Transverse colon (tissue), 4 donors: ENCODE data around the gene DOCK2. TPM values are rescaled to one million over a fixed set of nuclear protein-coding genes. Genes with fewer than 3 reads are reported as not detected.

Experiments
- DNase-seq: peaks from one replicate; pipeline ENCODE4 v3.0.0-alpha.2; 2019
- H3K27ac ChIP-seq, 4 donors: fragments of 200-600 bp; sonication (generic); 2 replicates each; pipeline ENCODE4 v1.5.1; 2016 to 2018; ENCODE audit warnings: inconsistent platforms in 4 of 4
- H3K27me3 ChIP-seq: fragments of 200-600 bp; sonication (generic); 2 replicates; pipeline ENCODE4 v1.5.1; 2017; ENCODE audit warnings: inconsistent platforms
- H3K36me3 ChIP-seq, 4 donors: fragments of 200-600 bp; sonication (generic); 2 replicates each; pipeline ENCODE4 v1.5.1; 2017 to 2019; ENCODE audit warnings: inconsistent platforms in 4 of 4
- H3K4me1 ChIP-seq, 4 donors: fragments of 200-600 bp; sonication (generic); 2 replicates each; pipeline ENCODE4 v1.5.1; 2017 to 2020; ENCODE audit warnings: inconsistent platforms in 4 of 4
- H3K4me3 ChIP-seq, 4 donors: fragments of 200-600 bp; sonication (generic); 1 replicate in 1 of 4; 2 replicates in 3 of 4; pipeline versions ENCODE4 v1.5.1 to v1.6.1; 2017 to 2019; ENCODE audit warnings: inconsistent platforms in 4 of 4
- H3K9me3 ChIP-seq, 2 donors: fragments of 200-600 bp; sonication (generic); 2 replicates each; pipeline ENCODE4 v1.5.1; 2017 to 2019; ENCODE audit warnings: inconsistent platforms in 2 of 2
- EP300 ChIP-seq: sonication (generic); formaldehyde crosslinking; IDR thresholded peaks from one replicate; pipeline ENCODE4 v1.6.1; 2017; ENCODE audit warnings: antibody characterized with exemption, low read depth
- POLR2A ChIP-seq: fragments of 450-650 bp; IDR thresholded peaks from one replicate; pipeline ENCODE4 v1.6.1; 2016; ENCODE audit warnings: antibody characterized with exemption, mild to moderate bottlenecking, moderate library complexity
- POLR2AphosphoS5 ChIP-seq, 3 donors: sonication (generic); formaldehyde crosslinking; IDR thresholded peaks; one replicate each; pipeline ENCODE4 v1.6.1; 2016; ENCODE audit warnings: antibody characterized with exemption in 3 of 3
- WGBS, 2 donors: methylation state at CpG; one replicate each; pipeline ENCODE4 v1.1.5; 2018; ENCODE audit warnings: low coverage in 1 of 2; 5-methylcytosine and 5-hydroxymethylcytosine counted together
- in situ Hi-C, 4 donors: fragments of 200-750 bp; cut with MboI; loops; one replicate each; pipeline versions ENCODE4 v1.15.0 to v1.15.1; 2017; ENCODE audit warnings: low sequenced_read_pairs in 3 of 4, low pct_ligation_motif_present in 1 of 4, low pct_unique_long_range_greater_than_20kb in 1 of 4
- intact Hi-C: fragments of 100-400 bp; cut with DNase I; formaldehyde crosslinking; loops from one replicate; pipeline ENCODE4 v1.15.1; 2023; ENCODE audit warnings: low total_unique reads
- total RNA-seq, 4 donors: library from RNA; depleted of rRNA; stranded (reverse); fragments of >200 nt; gene quantifications; one replicate each; pipeline ENCODE4 v1.1.0, GENCODE V29; 2016
- TF ChIP-seq, protein P1 (sequence below), 5 experiments: fragments of 200-600 bp in 3 of 5; fragments of 450-650 bp in 2 of 5; sonication (generic) in 3 of 5; IDR thresholded peaks; 1 replicate in 2 of 5; 2 replicates in 3 of 5; pipeline ENCODE4 v1.5.1; 2016 to 2017; ENCODE audit warnings: antibody characterized with exemption in 5 of 5, inconsistent platforms in 3 of 5, mild to moderate bottlenecking in 2 of 5, moderate library complexity in 1 of 5

DOCK2 gene
- total RNA-seq, 4 donors from 2014 or later = 8.3 to 24.0 (median 14.3) TPM

DNA sequence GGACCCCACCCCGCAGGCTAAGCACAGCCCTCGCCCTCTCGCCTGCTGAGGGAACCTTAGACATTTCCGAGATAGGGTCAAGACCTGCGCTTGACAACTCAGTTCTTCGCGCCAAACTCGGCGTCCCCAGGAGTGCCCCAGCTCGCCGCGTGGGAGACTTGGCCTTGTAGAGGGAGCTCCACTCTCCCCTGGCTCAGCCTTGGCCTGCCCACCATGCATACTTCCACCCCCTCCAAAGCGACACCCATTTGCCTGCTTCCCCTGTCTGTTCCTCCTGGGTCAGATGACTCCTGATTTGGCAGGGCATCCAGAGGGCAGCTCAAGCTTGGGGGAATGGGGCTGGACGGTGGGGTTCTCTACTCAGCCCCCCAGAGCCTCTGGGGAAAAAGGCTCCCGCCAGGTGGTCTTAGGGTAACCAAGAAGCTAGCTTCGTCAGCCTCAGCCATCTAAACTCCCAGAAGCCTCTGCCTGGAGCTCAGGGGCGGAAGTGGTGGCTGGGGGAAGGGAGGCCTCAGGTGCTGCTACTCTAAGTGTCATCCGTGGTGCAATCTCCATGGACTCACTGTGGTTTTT, 560 bp downstream of the DOCK2 start:
- Histone ChIP-seq H3K27ac (peak overlapping the region; percentile 62 to 82 (median 70)), H3K4me1 (no peaks in the 10 kb centered on the region), H3K4me3 (peak overlapping the region; percentile 17 to 54 (median 28)), H3K27me3 (peaks cover 17% of the 10 kb centered on the region), H3K9me3 (peaks cover 0 to 4% of the 10 kb centered on the region in 2 donors), H3K36me3 (no peaks in the 10 kb centered on the region)
- intact Hi-C loops = no loop called here
- peak; percentile 60 for DNase-seq
- 25% methylated on average over 18 of the region's 18 CpGs; no CpG with 5 or more reads in 1 of the 2 donors for WGBS, 2 donors
- in situ Hi-C loops = no loop called here
- no peak for TF ChIP-seq POLR2AphosphoS5 (IDR thresholded peaks at IDR 0.05)
- no peak for TF ChIP-seq EP300
- TF ChIP-seq, protein P1, sequence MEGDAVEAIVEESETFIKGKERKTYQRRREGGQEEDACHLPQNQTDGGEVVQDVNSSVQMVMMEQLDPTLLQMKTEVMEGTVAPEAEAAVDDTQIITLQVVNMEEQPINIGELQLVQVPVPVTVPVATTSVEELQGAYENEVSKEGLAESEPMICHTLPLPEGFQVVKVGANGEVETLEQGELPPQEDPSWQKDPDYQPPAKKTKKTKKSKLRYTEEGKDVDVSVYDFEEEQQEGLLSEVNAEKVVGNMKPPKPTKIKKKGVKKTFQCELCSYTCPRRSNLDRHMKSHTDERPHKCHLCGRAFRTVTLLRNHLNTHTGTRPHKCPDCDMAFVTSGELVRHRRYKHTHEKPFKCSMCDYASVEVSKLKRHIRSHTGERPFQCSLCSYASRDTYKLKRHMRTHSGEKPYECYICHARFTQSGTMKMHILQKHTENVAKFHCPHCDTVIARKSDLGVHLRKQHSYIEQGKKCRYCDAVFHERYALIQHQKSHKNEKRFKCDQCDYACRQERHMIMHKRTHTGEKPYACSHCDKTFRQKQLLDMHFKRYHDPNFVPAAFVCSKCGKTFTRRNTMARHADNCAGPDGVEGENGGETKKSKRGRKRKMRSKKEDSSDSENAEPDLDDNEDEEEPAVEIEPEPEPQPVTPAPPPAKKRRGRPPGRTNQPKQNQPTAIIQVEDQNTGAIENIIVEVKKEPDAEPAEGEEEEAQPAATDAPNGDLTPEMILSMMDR (IDR thresholded peaks at IDR 0.05) = no peak
- TF ChIP-seq POLR2A = no peak

- Histone ChIP-seq H3K36me3 (no peaks in the 10 kb centered on the region), H3K4me3 (no peak overlapping the region), H3K27ac (no peak overlapping the region), H3K27me3 (peaks cover 16% of the 10 kb centered on the region), H3K9me3 (peaks cover 0 to 4% of the 10 kb centered on the region in 2 donors), H3K4me1 (no peaks in the 10 kb centered on the region)
- in situ Hi-C loops = no loop called here
- TF ChIP-seq, protein P1 (IDR thresholded peaks at IDR 0.05) = no peak
- TF ChIP-seq EP300 (no peak), POLR2A (no peak), POLR2AphosphoS5 (IDR thresholded peaks at IDR 0.05) (no peak)
- DNase-seq = no peak
- intact Hi-C loops = no loop called here
- 6 to 27% methylated on average over 4 to 6 of the region's 6 CpGs for WGBS, 2 donors
These were observed 4.2 kb downstream of the DOCK2 start for GRCh38 chr5:169641253-169641652.

DNA sequence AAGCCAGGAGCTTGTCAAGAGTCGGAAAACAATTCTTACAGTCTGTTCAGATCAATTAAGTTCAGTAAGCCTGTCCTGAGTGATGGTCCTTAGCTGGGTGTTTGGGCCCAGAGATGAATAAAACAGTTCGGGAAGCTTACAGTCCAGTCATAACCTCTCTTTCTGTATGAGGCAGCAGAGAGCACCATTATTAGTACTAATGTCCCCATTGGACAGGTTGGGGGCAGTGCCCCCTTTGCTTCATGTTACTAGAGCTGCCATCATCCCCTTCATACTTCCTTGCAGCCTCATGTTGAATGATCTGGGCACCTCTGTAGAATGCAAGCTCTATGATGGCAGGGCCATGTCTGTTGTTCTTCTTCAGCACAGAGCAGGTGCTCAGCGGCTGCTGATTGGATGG, 9.8 kb downstream of the DOCK2 start:
- no peaks in the 10 kb centered on the region for H3K9me3 ChIP-seq
- DNase-seq = no peak
- TF ChIP-seq POLR2A (no peak), EP300 (no peak), POLR2AphosphoS5 (IDR thresholded peaks at IDR 0.05) (no peak)
- TF ChIP-seq, protein P1 (IDR thresholded peaks at IDR 0.05) = no peak
- WGBS, 2 donors = 76 to 100% methylated on average over 2 to 3 of the region's 3 CpGs
- H3K27ac ChIP-seq = peak overlapping the region in 1 of 4 donors; percentile 48
- intact Hi-C loops = no loop called here
- H3K27me3 ChIP-seq = no peaks in the 10 kb centered on the region
- peaks cover 0 to 26% (median 3%) of the 10 kb centered on the region in 4 donors for H3K4me1 ChIP-seq
- no peaks in the 10 kb centered on the region for H3K36me3 ChIP-seq
- in situ Hi-C loops = no loop called here
- no peak overlapping the region for H3K4me3 ChIP-seq

DNA sequence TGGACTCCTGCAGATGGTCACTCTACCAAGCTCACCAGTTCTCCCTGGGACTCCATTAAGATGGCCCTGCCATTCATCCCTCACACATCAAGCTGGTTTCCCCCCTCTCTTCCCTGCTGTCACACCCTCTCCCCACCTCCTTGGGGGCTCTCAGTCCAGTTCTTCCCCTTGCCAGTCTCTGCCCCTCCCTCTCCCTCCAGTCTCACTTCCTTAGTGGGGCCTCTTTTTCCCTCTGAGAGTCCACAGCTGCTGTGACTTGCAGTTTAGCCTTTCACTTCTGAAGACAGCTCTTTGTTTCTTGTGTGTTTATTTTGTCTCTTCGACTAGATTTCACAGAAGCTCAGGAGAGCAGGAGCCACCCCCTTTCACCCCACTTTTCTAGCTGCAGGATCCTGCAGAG, 10.5 kb downstream of the DOCK2 start:
- intact Hi-C loops = no loop called here
- H3K36me3 ChIP-seq = no peaks in the 10 kb centered on the region
- H3K9me3 ChIP-seq = no peaks in the 10 kb centered on the region
- TF ChIP-seq EP300 = no peak
- TF ChIP-seq POLR2AphosphoS5 (IDR thresholded peaks at IDR 0.05) = no peak
- no peak for TF ChIP-seq POLR2A
- TF ChIP-seq, protein P1 (IDR thresholded peaks at IDR 0.05) = no peak
- peak; percentile 23 for DNase-seq
- WGBS, 2 donors = 0 to 20% methylated on average over 1 of the region's 1 CpG
- H3K27me3 ChIP-seq = no peaks in the 10 kb centered on the region
- in situ Hi-C loops = no loop called here
- no peak overlapping the region for H3K4me3 ChIP-seq
- peak overlapping the region in 2 of 4 donors; percentile 10 to 48 for H3K27ac ChIP-seq
- peaks cover 0 to 27% (median 3%) of the 10 kb centered on the region in 4 donors for H3K4me1 ChIP-seq
